Suprapubic skin (tissue), 3 donors: ENCODE measurements around the gene PDE8A.

Source experiments
- CTCF ChIP-seq, 2 donors: fragments of 200-600 bp in 1 of 2; fragments of 450-650 bp in 1 of 2; sonication (generic) in 1 of 2; IDR thresholded peaks; one replicate each; pipeline ENCODE4 v1.5.1; 2016 to 2019; ENCODE audit warnings: antibody characterized with exemption in 2 of 2, mild to moderate bottlenecking in 1 of 2, moderate library complexity in 1 of 2
- POLR2A ChIP-seq, 2 donors: fragments of 450-650 bp; IDR thresholded peaks; one replicate each; pipeline ENCODE4 v1.6.1; 2017; ENCODE audit warnings: antibody characterized with exemption in 2 of 2, mild to moderate bottlenecking in 2 of 2, moderate library complexity in 2 of 2

GRCh38 chr15:85049805-85050204, 68.1 kb downstream of the PDE8A start:
- TF ChIP-seq POLR2A (IDR thresholded peaks at IDR 0.05) (no peak), CTCF (IDR thresholded peaks at IDR 0.05) (no peak)
